ENCODE measurements around the gene UBR4.

GRCh38 chr1:19209990-19210771 lies at the start of gene UBR4:
- peak; percentile 85 for TF ChIP-seq POLR2A (IDR thresholded peaks at IDR 0.05; ENCODE audit: extremely low read depth, insufficient read length)
- TF ChIP-seq CTCF (IDR thresholded peaks at IDR 0.05; ENCODE audit: low read depth, low read length): no peak
- TF ChIP-seq MAX (IDR thresholded peaks at IDR 0.05; ENCODE audit: low read depth, low read length): peak; percentile 77
